ENCODE results near the gene COG7.

- TF ChIP-seq CTCF (IDR thresholded peaks at IDR 0.05), result no peak
- TF ChIP-seq EP300 (IDR thresholded peaks at IDR 0.05), result no peak
- TF ChIP-seq POLR2A (IDR thresholded peaks at IDR 0.05), result no peak
These were observed 69.1 kb downstream of the COG7 start for GRCh38 chr16:23383881-23384280.
